KMS-11 (cell line): ENCODE results near the gene PARP14.
"Not testable (repeated sequence)": the region's sequence is repeated elsewhere in the genome, so short reads cannot be mapped to it uniquely, and the experiment has no call there.

Source experiments
- H2AFZ ChIP-seq: fragments of 200-600 bp; sonication (generic); 2 replicates; pipeline ENCODE4 v1.6.1; 2016; ENCODE audit warnings: antibody characterized with exemption, mixed run types, low read depth
- H3K27ac ChIP-seq: fragments of 200-600 bp; sonication (generic); 2 replicates; pipeline ENCODE4 v1.6.1; 2016; ENCODE audit warnings: mild to moderate bottlenecking, mixed run types
- H3K27me3 ChIP-seq: fragments of 200-600 bp; sonication (generic); 2 replicates; pipeline ENCODE4 v1.6.1; 2017; ENCODE audit warnings: mild to moderate bottlenecking, low read depth, mixed run types, moderate library complexity; ENCODE audit not compliant: insufficient read depth
- H3K36me3 ChIP-seq: fragments of 200-600 bp; sonication (generic); 2 replicates; pipeline ENCODE4 v1.6.1; 2017; ENCODE audit warnings: mild to moderate bottlenecking, mixed run types; ENCODE audit not compliant: insufficient read depth
- H3K4me1 ChIP-seq: fragments of 200-600 bp; sonication (generic); 2 replicates; pipeline ENCODE4 v1.6.1; 2016; ENCODE audit warnings: mild to moderate bottlenecking, low read depth, mixed run types; ENCODE audit not compliant: poor library complexity, severe bottlenecking
- H3K4me2 ChIP-seq: fragments of 200-600 bp; sonication (generic); 2 replicates; pipeline ENCODE4 v1.7.0; 2016; ENCODE audit warnings: mild to moderate bottlenecking, mixed run types
- H3K4me3 ChIP-seq: fragments of 200-600 bp; sonication (generic); IDR thresholded peaks from 2 replicates; pipeline ENCODE4 v1.6.1; 2017; ENCODE audit warnings: low read depth, low read length, mixed read lengths; ENCODE audit not compliant: insufficient read depth
- H3K79me2 ChIP-seq: fragments of 200-600 bp; sonication (generic); 2 replicates; pipeline ENCODE4 v1.6.1; 2016; ENCODE audit warnings: low read depth, mixed run types; ENCODE audit not compliant: insufficient read depth
- H3K9ac ChIP-seq: fragments of 200-600 bp; sonication (generic); 2 replicates; pipeline ENCODE4 v1.6.1; 2016; ENCODE audit warnings: mild to moderate bottlenecking, mixed run types
- H4K20me1 ChIP-seq: fragments of 200-600 bp; sonication (generic); 2 replicates; pipeline ENCODE4 v1.6.1; 2016; ENCODE audit warnings: mild to moderate bottlenecking, mixed run types; ENCODE audit not compliant: insufficient read depth
- TF ChIP-seq, protein P1 (sequence below): fragments of 200-600 bp; sonication (generic); conservative IDR thresholded peaks from 2 replicates; pipeline ENCODE4 v1.6.1; 2017; ENCODE audit warnings: low read depth, mild to moderate bottlenecking, antibody characterized with exemption, low read length, moderate library complexity, mixed read lengths

The PARP14 gene

DNA sequence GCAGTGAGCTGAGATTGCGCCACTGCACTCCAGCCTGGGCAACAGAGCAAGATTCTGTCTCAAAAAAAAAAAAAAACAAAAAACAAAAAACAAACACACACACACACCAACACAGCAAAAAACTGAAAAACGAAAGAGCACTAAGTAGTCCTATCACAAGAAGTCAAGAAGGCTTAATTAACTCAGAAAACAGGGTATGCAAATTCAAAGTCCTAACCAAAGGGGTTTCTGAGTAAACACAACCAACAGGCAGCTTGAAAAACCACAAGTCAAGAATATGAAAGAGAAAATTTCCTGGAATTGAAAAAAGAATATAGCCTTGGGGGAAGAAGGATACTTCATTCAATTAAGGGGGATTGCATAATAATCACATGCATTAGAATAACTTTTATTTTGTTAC lies 37.7 kb upstream of the PARP14 start:
- H3K79me2 ChIP-seq = no peaks in the 10 kb centered on the region
- H3K4me3 ChIP-seq = no peak overlapping the region
- no peak overlapping the region for H2AFZ ChIP-seq
- H3K9ac ChIP-seq = no peak overlapping the region
- H3K27me3 ChIP-seq = no peaks in the 10 kb centered on the region
- H3K4me1 ChIP-seq = peaks cover 3% of the 10 kb centered on the region
- no peaks in the 10 kb centered on the region for H3K36me3 ChIP-seq
- TF ChIP-seq, protein P1, sequence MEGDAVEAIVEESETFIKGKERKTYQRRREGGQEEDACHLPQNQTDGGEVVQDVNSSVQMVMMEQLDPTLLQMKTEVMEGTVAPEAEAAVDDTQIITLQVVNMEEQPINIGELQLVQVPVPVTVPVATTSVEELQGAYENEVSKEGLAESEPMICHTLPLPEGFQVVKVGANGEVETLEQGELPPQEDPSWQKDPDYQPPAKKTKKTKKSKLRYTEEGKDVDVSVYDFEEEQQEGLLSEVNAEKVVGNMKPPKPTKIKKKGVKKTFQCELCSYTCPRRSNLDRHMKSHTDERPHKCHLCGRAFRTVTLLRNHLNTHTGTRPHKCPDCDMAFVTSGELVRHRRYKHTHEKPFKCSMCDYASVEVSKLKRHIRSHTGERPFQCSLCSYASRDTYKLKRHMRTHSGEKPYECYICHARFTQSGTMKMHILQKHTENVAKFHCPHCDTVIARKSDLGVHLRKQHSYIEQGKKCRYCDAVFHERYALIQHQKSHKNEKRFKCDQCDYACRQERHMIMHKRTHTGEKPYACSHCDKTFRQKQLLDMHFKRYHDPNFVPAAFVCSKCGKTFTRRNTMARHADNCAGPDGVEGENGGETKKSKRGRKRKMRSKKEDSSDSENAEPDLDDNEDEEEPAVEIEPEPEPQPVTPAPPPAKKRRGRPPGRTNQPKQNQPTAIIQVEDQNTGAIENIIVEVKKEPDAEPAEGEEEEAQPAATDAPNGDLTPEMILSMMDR = no peak
- H3K4me2 ChIP-seq = no peak overlapping the region
- H4K20me1 ChIP-seq = no peaks in the 10 kb centered on the region
- no peak overlapping the region for H3K27ac ChIP-seq

DNA sequence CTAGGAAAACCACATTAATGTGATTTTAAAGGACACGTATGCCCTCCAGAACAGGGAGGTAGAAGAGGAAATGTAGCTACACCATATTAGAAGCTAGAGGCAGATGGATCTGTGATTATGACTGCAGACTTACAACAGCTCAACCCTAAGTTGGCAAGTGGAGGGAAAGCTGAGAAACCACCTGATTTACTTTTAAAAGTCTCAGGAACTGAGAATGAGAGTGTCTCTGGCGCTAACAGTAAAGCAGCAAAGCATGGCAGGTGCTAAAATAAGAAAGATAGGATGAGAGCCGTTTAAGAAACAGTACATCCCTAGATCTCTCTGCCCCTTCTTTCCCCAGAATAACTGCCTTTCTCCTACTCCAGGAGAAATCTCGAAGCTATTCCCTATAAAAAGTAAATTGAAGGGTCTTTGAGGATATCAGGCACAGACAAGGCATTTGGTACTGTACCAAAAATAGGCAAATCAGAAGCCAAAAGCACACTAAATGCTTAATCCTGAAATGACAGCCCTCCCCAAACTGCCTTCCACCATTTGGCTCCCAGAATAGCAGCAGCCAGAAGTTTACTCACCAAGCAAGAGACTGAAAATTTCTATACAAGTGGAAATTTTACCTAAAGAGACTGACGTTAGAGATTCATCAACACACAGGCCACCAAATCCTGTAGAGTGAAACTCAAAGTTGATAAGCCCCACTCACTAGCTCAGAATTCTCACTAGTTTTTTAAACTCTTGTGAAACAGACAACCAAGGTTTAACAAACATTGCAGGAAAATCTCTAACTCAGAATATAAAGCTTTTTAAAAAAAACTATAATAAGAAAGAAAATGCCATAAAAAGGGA lies 34.3 kb upstream of the PARP14 start:
- H3K27me3 ChIP-seq = no peaks in the 10 kb centered on the region
- no peak overlapping the region for H3K4me2 ChIP-seq
- TF ChIP-seq, protein P1 = no peak
- no peaks in the 10 kb centered on the region for H3K36me3 ChIP-seq
- H4K20me1 ChIP-seq = no peaks in the 10 kb centered on the region
- H3K9ac ChIP-seq = no peak overlapping the region
- H3K4me3 ChIP-seq = no peak overlapping the region
- peaks cover 3% of the 10 kb centered on the region for H3K4me1 ChIP-seq
- H2AFZ ChIP-seq = no peak overlapping the region
- H3K27ac ChIP-seq = no peak overlapping the region
- no peaks in the 10 kb centered on the region for H3K79me2 ChIP-seq

- not testable (repeated sequence) for H4K20me1 ChIP-seq, H2AFZ ChIP-seq, H3K27me3 ChIP-seq
Measured at GRCh38 chr3:122651233-122651907, 29.3 kb upstream of the PARP14 start.

GRCh38 chr3:122651962-122652361 lies 28.7 kb upstream of the PARP14 start:
- not testable (repeated sequence) for H3K79me2 ChIP-seq, H3K27ac ChIP-seq, H3K9ac ChIP-seq, H3K36me3 ChIP-seq, H4K20me1 ChIP-seq, H3K4me2 ChIP-seq, H3K4me3 ChIP-seq, H3K27me3 ChIP-seq, H2AFZ ChIP-seq, H3K4me1 ChIP-seq

More at GRCh38 chr3:122651233-122651907, 29.3 kb upstream of the PARP14 start:
- H3K4me2 ChIP-seq, H3K9ac ChIP-seq, H3K4me1 ChIP-seq, H3K36me3 ChIP-seq, H3K27ac ChIP-seq, H3K4me3 ChIP-seq, H3K79me2 ChIP-seq: not testable (repeated sequence)

GRCh38 chr3:122658336-122658735 lies 22.3 kb upstream of the PARP14 start:
- H3K4me2 ChIP-seq, H3K9ac ChIP-seq, H3K27ac ChIP-seq, H2AFZ ChIP-seq, H3K79me2 ChIP-seq, H3K4me3 ChIP-seq, H3K36me3 ChIP-seq, H3K27me3 ChIP-seq, H3K4me1 ChIP-seq, H4K20me1 ChIP-seq: not testable (repeated sequence)
